HG02623 (cell line): ENCODE measurements around the gene RASSF8.

Experiments used
- ATAC-seq: cut with Tn5 transposase; IDR thresholded peaks from one replicate; pipeline ENCODE4 v1.9.1; 2021; ENCODE audit warnings: moderate library complexity; ENCODE audit not compliant: unreplicated experiment

RASSF8 gene

GRCh38 chr12:26027401-26027800 lies 68.9 kb downstream of the RASSF8 start:
- no peak for ATAC-seq

- no peak for ATAC-seq
These were observed 70.7 kb downstream of the RASSF8 start for GRCh38 chr12:26028953-26029735.

GRCh38 chr12:26029736-26030022 lies 71.2 kb downstream of the RASSF8 start:
- no peak for ATAC-seq

GRCh38 chr12:26030371-26030770 lies 71.9 kb downstream of the RASSF8 start:
- no peak for ATAC-seq

GRCh38 chr12:26031318-26031717 lies 72.8 kb downstream of the RASSF8 start:
- no peak for ATAC-seq

- ATAC-seq = no peak
These were observed 73.3 kb downstream of the RASSF8 start for GRCh38 chr12:26031827-26032226.

GRCh38 chr12:26032290-26032689 lies 73.8 kb downstream of the RASSF8 start:
- no peak for ATAC-seq

GRCh38 chr12:26032719-26033241 lies 74.3 kb downstream of the RASSF8 start:
- no peak for ATAC-seq

GRCh38 chr12:26034371-26035142 lies 76.1 kb downstream of the RASSF8 start:
- ATAC-seq = no peak

GRCh38 chr12:26036877-26037276 lies 78.4 kb downstream of the RASSF8 start:
- ATAC-seq = no peak

GRCh38 chr12:26037615-26038220 lies 79.2 kb downstream of the RASSF8 start:
- ATAC-seq = no peak

- ATAC-seq = no peak
These were observed 84.2 kb downstream of the RASSF8 start for GRCh38 chr12:26042645-26043044.

- ATAC-seq = no peak
These were observed 84.9 kb downstream of the RASSF8 start for GRCh38 chr12:26043135-26044006.

GRCh38 chr12:26044007-26044394 lies 85.5 kb downstream of the RASSF8 start:
- ATAC-seq = no peak

- no peak for ATAC-seq
These were observed 86.1 kb downstream of the RASSF8 start for GRCh38 chr12:26044592-26044991.

GRCh38 chr12:26046203-26046602 lies 87.7 kb downstream of the RASSF8 start:
- ATAC-seq = no peak

- ATAC-seq = no peak
These were observed 88.4 kb downstream of the RASSF8 start for GRCh38 chr12:26046906-26047305.

GRCh38 chr12:26047401-26048226 lies 89.1 kb downstream of the RASSF8 start:
- no peak for ATAC-seq

GRCh38 chr12:26052652-26053051 lies 94.2 kb downstream of the RASSF8 start:
- ATAC-seq = no peak

GRCh38 chr12:26054383-26054782 lies 95.9 kb downstream of the RASSF8 start:
- no peak for ATAC-seq
